HG03139 (cell line): ENCODE results near the gene RNU6-1.

Source experiments
- ATAC-seq: cut with Tn5 transposase; IDR thresholded peaks from one replicate; pipeline ENCODE4 v1.9.1; 2021; ENCODE audit not compliant: unreplicated experiment

RNU6-1 gene

GRCh38 chr15:67834581-67835296 is 5.1 kb downstream of the RNU6-1 start:
- ATAC-seq, result no peak

- no peak for ATAC-seq
Measured at GRCh38 chr15:67833710-67834511, 5.9 kb downstream of the RNU6-1 start.

- no peak for ATAC-seq
Measured at GRCh38 chr15:67832897-67833709, 6.7 kb downstream of the RNU6-1 start.

- ATAC-seq, result no peak
Measured at GRCh38 chr15:67832031-67832551, 7.8 kb downstream of the RNU6-1 start.

GRCh38 chr15:67831363-67831762 is 8.5 kb downstream of the RNU6-1 start:
- no peak for ATAC-seq

GRCh38 chr15:67829647-67830504 is 10.0 kb downstream of the RNU6-1 start:
- ATAC-seq, result no peak

GRCh38 chr15:67828969-67829646 is 10.7 kb downstream of the RNU6-1 start:
- no peak for ATAC-seq

- no peak for ATAC-seq
Measured at GRCh38 chr15:67828278-67828968, 11.4 kb downstream of the RNU6-1 start.

GRCh38 chr15:67827562-67828277 is 12.1 kb downstream of the RNU6-1 start:
- ATAC-seq, result no peak

- ATAC-seq, result no peak
Measured at GRCh38 chr15:67826717-67827561, 12.9 kb downstream of the RNU6-1 start.

GRCh38 chr15:67825881-67826716 is 13.7 kb downstream of the RNU6-1 start:
- ATAC-seq, result no peak

- ATAC-seq, result no peak
Measured at GRCh38 chr15:67824976-67825880, 14.6 kb downstream of the RNU6-1 start, which contains the start of gene SKOR1. SKOR1 (plus strand) TSS chr15:67825509; CDS start chr15:67825603, 94 bp downstream.

- ATAC-seq, result no peak
Measured at GRCh38 chr15:67824197-67824968, 15.5 kb downstream of the RNU6-1 start.

- no peak for ATAC-seq
Measured at GRCh38 chr15:67823314-67824196, 16.3 kb downstream of the RNU6-1 start.
